ENCODE data around the gene SLC38A9.

Gene SLC38A9

DNA sequence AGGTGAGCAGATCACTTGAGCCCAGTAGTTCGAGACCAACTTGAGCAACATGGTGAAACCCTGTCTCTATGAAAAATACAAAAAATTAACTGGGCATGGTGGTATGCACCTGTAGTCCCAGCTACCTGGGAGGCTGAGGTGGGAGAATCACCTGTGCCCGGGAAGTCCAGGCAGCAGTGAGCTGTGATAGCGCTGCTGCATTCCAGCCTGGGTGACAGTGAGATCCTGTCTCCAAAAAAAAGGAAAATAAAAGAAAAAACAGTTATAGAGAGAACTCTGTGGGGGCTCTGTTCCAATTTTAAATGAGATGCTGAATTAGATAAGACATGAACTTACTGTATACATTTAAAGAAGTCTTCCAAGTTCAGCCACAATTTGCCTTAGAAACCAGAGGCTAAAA is 44.2 kb downstream of the SLC38A9 start:
- no peaks in the 10 kb centered on the region for H3K36me3 ChIP-seq (ENCODE audit: insufficient read depth, low read length)
- no peak overlapping the region for H3K4me3 ChIP-seq (ENCODE audit: low read depth, low read length, poor library complexity, severe bottlenecking)
- no peak overlapping the region for H2AFZ ChIP-seq (ENCODE audit: low read length)
- no peak overlapping the region for H3K27ac ChIP-seq (ENCODE audit: low read depth, low read length, poor library complexity, severe bottlenecking)
- H3K27me3 ChIP-seq (ENCODE audit: insufficient read depth, low read length), result no peaks in the 10 kb centered on the region
- H3K9ac ChIP-seq (ENCODE audit: low read length), result no peak overlapping the region
- TF ChIP-seq, protein P1, sequence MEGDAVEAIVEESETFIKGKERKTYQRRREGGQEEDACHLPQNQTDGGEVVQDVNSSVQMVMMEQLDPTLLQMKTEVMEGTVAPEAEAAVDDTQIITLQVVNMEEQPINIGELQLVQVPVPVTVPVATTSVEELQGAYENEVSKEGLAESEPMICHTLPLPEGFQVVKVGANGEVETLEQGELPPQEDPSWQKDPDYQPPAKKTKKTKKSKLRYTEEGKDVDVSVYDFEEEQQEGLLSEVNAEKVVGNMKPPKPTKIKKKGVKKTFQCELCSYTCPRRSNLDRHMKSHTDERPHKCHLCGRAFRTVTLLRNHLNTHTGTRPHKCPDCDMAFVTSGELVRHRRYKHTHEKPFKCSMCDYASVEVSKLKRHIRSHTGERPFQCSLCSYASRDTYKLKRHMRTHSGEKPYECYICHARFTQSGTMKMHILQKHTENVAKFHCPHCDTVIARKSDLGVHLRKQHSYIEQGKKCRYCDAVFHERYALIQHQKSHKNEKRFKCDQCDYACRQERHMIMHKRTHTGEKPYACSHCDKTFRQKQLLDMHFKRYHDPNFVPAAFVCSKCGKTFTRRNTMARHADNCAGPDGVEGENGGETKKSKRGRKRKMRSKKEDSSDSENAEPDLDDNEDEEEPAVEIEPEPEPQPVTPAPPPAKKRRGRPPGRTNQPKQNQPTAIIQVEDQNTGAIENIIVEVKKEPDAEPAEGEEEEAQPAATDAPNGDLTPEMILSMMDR (IDR thresholded peaks at IDR 0.05; ENCODE audit: low read length), result no peak
- TF ChIP-seq EZH2 (IDR thresholded peaks at IDR 0.05; ENCODE audit: borderline replicate concordance, low read length), result no peak
- no peaks in the 10 kb centered on the region for H3K79me2 ChIP-seq (ENCODE audit: insufficient read depth, low read length)
- H3K9me3 ChIP-seq (ENCODE audit: low read length), result no peaks in the 10 kb centered on the region
- H3K4me1 ChIP-seq (ENCODE audit: insufficient read depth, low read length, severe bottlenecking), result no peaks in the 10 kb centered on the region
- H3F3A ChIP-seq (ENCODE audit: insufficient read depth, low read length), result no peaks in the 10 kb centered on the region
- no peaks in the 10 kb centered on the region for H4K20me1 ChIP-seq (ENCODE audit: insufficient read depth, low read length)
- no peaks in the 10 kb centered on the region for H3K9me2 ChIP-seq (ENCODE audit: low read depth, low read length)
- no peak overlapping the region for H3K4me2 ChIP-seq (ENCODE audit: low read length)

DNA sequence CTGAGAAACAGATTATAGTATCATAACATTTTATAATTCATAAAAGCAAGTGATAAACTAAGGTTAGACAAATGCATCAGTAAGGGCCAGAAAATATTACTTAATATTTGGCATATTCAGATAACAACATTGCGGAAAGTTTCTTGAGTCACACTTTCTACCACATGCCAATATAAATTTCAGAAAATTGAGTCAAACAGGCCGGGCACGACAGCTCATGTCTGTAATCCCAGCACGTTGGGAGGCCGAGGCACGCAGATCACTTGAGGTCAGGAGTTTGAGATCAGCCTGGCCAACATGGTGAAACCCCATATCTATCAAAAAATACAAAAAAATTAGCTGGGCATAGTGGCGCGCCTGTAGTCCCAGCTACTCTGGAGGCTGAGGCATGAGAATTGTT is 47.1 kb downstream of the SLC38A9 start:
- H3K36me3 ChIP-seq (ENCODE audit: insufficient read depth, low read length), result no peaks in the 10 kb centered on the region
- H3K9ac ChIP-seq (ENCODE audit: low read length), result no peak overlapping the region
- no peaks in the 10 kb centered on the region for H3K27me3 ChIP-seq (ENCODE audit: insufficient read depth, low read length)
- H3K4me3 ChIP-seq (ENCODE audit: low read depth, low read length, poor library complexity, severe bottlenecking), result no peak overlapping the region
- H3K79me2 ChIP-seq (ENCODE audit: insufficient read depth, low read length), result no peaks in the 10 kb centered on the region
- no peaks in the 10 kb centered on the region for H3K9me3 ChIP-seq (ENCODE audit: low read length)
- H4K20me1 ChIP-seq (ENCODE audit: insufficient read depth, low read length), result no peaks in the 10 kb centered on the region
- no peaks in the 10 kb centered on the region for H3K4me1 ChIP-seq (ENCODE audit: insufficient read depth, low read length, severe bottlenecking)
- no peak for TF ChIP-seq EZH2 (IDR thresholded peaks at IDR 0.05; ENCODE audit: borderline replicate concordance, low read length)
- TF ChIP-seq, protein P1 (IDR thresholded peaks at IDR 0.05; ENCODE audit: low read length), result no peak
- H3K4me2 ChIP-seq (ENCODE audit: low read length), result no peak overlapping the region
- no peaks in the 10 kb centered on the region for H3K9me2 ChIP-seq (ENCODE audit: low read depth, low read length)
- H3K27ac ChIP-seq (ENCODE audit: low read depth, low read length, poor library complexity, severe bottlenecking), result no peak overlapping the region
- no peaks in the 10 kb centered on the region for H3F3A ChIP-seq (ENCODE audit: insufficient read depth, low read length)
- H2AFZ ChIP-seq (ENCODE audit: low read length), result no peak overlapping the region

DNA sequence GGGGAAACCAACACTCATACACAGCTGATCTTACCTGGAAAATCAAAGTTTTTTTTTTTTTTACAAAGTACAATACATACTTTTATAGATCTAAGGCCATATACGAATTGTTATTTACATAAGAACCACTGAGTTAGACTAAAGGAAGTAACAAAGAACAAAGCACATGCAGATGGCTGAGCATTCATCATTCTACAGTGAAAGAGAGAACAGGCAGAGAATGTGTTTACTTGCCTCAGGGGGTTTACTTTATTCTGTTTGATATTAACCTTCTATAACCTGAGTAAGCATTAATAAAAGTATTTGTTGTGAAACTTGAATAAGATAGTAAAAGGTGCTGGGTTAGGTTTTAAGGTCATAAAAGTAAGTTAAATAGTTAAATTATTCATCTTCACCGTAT is 54.7 kb downstream of the SLC38A9 start:
- Histone ChIP-seq H3K9me3 (ENCODE audit: low read length) (no peaks in the 10 kb centered on the region), H3F3A (ENCODE audit: insufficient read depth, low read length) (no peaks in the 10 kb centered on the region), H3K27ac (ENCODE audit: low read depth, low read length, poor library complexity, severe bottlenecking) (no peak overlapping the region), H3K79me2 (ENCODE audit: insufficient read depth, low read length) (no peaks in the 10 kb centered on the region), H3K4me1 (ENCODE audit: insufficient read depth, low read length, severe bottlenecking) (no peaks in the 10 kb centered on the region), H3K36me3 (ENCODE audit: insufficient read depth, low read length) (0 out of 2 replicates have a peak, but pooled peaks cover 2% of the 10 kb centered on the region), H2AFZ (ENCODE audit: low read length) (no peak overlapping the region), H3K9me2 (ENCODE audit: low read depth, low read length) (no peaks in the 10 kb centered on the region), H4K20me1 (ENCODE audit: insufficient read depth, low read length) (no peaks in the 10 kb centered on the region), H3K27me3 (ENCODE audit: insufficient read depth, low read length) (no peaks in the 10 kb centered on the region), H3K4me3 (ENCODE audit: low read depth, low read length, poor library complexity, severe bottlenecking) (no peak overlapping the region), H3K9ac (ENCODE audit: low read length) (no peak overlapping the region), H3K4me2 (ENCODE audit: low read length) (no peak overlapping the region)
- TF ChIP-seq, protein P1 (IDR thresholded peaks at IDR 0.05; ENCODE audit: low read length), result no peak
- TF ChIP-seq EZH2 (IDR thresholded peaks at IDR 0.05; ENCODE audit: borderline replicate concordance, low read length), result no peak

Measured in OCI-LY1 (cell line).